ENCODE results near the gene INTS4.
"Not testable (repeated sequence)": the region's sequence is repeated elsewhere in the genome, so short reads cannot be mapped to it uniquely, and the experiment has no call there.

INTS4 gene

GRCh38 chr11:77990981-77991380 lies 3.5 kb downstream of the INTS4 start:
- no peak overlapping the region for H3K4me3 ChIP-seq (ENCODE audit: low read depth in 1 of 2, low read length in 1 of 2)
- no peak for TF ChIP-seq CTCF (IDR thresholded peaks at IDR 0.05)
- no peaks in the 10 kb centered on the region for H3K27me3 ChIP-seq
- H3K36me3 ChIP-seq = peaks cover 40% of the 10 kb centered on the region
- no peak overlapping the region for H3K27ac ChIP-seq
- H3K9me3 ChIP-seq = no peaks in the 10 kb centered on the region
- peaks cover 27 to 34% of the 10 kb centered on the region in 2 experiments for H3K4me1 ChIP-seq (ENCODE audit: control insufficient read depth in 1 of 2, insufficient read depth in 1 of 2, low read depth in 1 of 2, low read length in 1 of 2)

DNA sequence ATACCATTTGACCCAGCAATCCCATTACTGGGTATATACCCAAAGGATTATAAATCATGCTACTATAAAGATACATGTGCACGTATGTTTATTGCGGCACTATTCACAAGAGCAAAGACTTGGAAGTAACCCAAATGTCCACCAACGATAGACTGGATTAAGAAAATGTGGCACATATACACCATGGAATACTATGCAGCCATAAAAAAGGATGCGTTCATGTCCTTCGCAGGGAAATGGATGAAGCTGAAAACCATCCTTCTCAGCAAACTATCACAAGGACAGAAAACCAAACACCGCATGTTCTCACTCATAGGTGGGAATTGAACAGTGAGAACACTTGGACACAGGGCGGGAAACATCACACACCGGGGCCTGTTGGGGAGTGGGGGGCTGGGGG lies 8.0 kb downstream of the INTS4 start:
- not testable (repeated sequence) for H3K9me3 ChIP-seq; H3K4me1 ChIP-seq (ENCODE audit: control insufficient read depth in 1 of 2, insufficient read depth in 1 of 2, low read depth in 1 of 2, low read length in 1 of 2); H3K27me3 ChIP-seq; H3K4me3 ChIP-seq (ENCODE audit: low read depth in 1 of 2, low read length in 1 of 2); H3K27ac ChIP-seq
- H3K36me3 ChIP-seq = peaks cover 40% of the 10 kb centered on the region

- Histone ChIP-seq H3K27ac (no peak overlapping the region), H3K4me3 (ENCODE audit: low read depth in 1 of 2, low read length in 1 of 2) (no peak overlapping the region), H3K36me3 (peaks cover 29% of the 10 kb centered on the region), H3K9me3 (no peaks in the 10 kb centered on the region), H3K4me1 (ENCODE audit: control insufficient read depth in 1 of 2, insufficient read depth in 1 of 2, low read depth in 1 of 2, low read length in 1 of 2) (no peaks in the 10 kb centered on the region), H3K27me3 (no peaks in the 10 kb centered on the region)
- no peak for TF ChIP-seq CTCF (IDR thresholded peaks at IDR 0.05)
Measured at GRCh38 chr11:77981346-77981947, 13.0 kb downstream of the INTS4 start.

GRCh38 chr11:77968337-77968736 lies 26.1 kb downstream of the INTS4 start:
- Histone ChIP-seq H3K27ac (no peak overlapping the region), H3K9me3 (no peaks in the 10 kb centered on the region), H3K27me3 (no peaks in the 10 kb centered on the region), H3K4me1 (ENCODE audit: control insufficient read depth in 1 of 2, insufficient read depth in 1 of 2, low read depth in 1 of 2, low read length in 1 of 2) (no peaks in the 10 kb centered on the region), H3K36me3 (peaks cover 24% of the 10 kb centered on the region), H3K4me3 (ENCODE audit: low read depth in 1 of 2, low read length in 1 of 2) (no peak overlapping the region)
- TF ChIP-seq CTCF (IDR thresholded peaks at IDR 0.05) = no peak

DNA sequence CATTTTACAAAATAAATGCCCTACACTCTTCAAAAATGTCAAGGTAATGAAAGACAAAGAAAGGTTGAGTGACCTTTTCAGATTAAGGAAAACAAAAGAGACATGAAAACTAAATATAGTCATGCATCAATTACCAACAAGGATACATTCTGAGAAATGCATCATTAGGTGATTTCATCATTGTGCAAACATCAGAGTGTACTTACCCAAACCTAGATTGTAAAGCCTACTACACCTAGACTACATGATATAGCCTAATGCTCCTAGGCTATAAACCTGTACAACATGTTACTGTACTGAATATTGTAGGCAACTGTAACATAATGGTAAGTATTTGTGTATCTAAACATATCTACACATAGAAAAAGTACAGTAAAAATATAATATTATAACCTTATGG lies 26.7 kb downstream of the INTS4 start:
- Histone ChIP-seq H3K36me3 (peaks cover 24% of the 10 kb centered on the region), H3K27me3 (no peaks in the 10 kb centered on the region), H3K4me1 (ENCODE audit: control insufficient read depth in 1 of 2, insufficient read depth in 1 of 2, low read depth in 1 of 2, low read length in 1 of 2) (no peaks in the 10 kb centered on the region), H3K27ac (no peak overlapping the region), H3K4me3 (ENCODE audit: low read depth in 1 of 2, low read length in 1 of 2) (no peak overlapping the region), H3K9me3 (no peaks in the 10 kb centered on the region)
- TF ChIP-seq CTCF (IDR thresholded peaks at IDR 0.05) = no peak

DNA sequence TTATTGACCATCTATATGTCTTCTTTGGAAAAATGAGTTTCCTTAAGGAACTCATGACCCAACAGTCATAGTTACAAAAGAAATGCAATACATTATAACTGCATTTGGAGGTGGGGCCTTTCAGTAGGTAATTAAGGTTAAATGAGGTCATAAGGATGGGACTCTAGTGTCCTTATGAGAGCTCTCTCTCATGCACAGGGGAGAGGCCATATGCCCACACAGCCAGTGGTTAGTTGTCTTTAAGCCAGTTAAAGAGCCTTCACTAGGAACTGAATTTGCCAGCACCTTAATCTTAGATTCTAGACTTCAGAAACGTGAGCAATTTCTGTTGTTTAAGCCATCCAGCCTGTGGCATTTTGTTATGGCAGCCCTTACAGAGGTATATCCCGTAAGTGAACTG lies 27.3 kb downstream of the INTS4 start:
- Histone ChIP-seq H3K36me3 (peaks cover 24% of the 10 kb centered on the region), H3K4me1 (ENCODE audit: control insufficient read depth in 1 of 2, insufficient read depth in 1 of 2, low read depth in 1 of 2, low read length in 1 of 2) (no peaks in the 10 kb centered on the region), H3K27me3 (no peaks in the 10 kb centered on the region), H3K9me3 (no peaks in the 10 kb centered on the region), H3K4me3 (ENCODE audit: low read depth in 1 of 2, low read length in 1 of 2) (no peak overlapping the region), H3K27ac (no peak overlapping the region)
- no peak for TF ChIP-seq CTCF (IDR thresholded peaks at IDR 0.05)

Measured in neutrophil (primary cell).